HTERT RPE-1 (cell line): Measurements from ENCODE around the gene SHISA8.

Experiments used
- in situ Hi-C: fragments of 300-500 bp; cut with MboI; formaldehyde crosslinking; loops from 4 replicates; pipeline ENCODE4 v1.14.3; 2020; ENCODE audit warnings: low sequenced_read_pairs

The SHISA8 gene

GRCh38 chr22:41915786-41916493 lies 1.1 kb upstream of the SHISA8 start:
- in situ Hi-C loops: no loop called here

GRCh38 chr22:41914611-41915034 lies 251 bp downstream of the SHISA8 start:
- in situ Hi-C loops: no loop called here

- in situ Hi-C loops: no loop called here
These were observed 886 bp downstream of the SHISA8 start for GRCh38 chr22:41913842-41914534.

- in situ Hi-C loops: no loop called here
These were observed 1.7 kb downstream of the SHISA8 start for GRCh38 chr22:41913040-41913719.

- in situ Hi-C loops: no loop called here
These were observed 2.4 kb downstream of the SHISA8 start for GRCh38 chr22:41912338-41913039.

GRCh38 chr22:41911001-41911611 lies 3.8 kb downstream of the SHISA8 start:
- in situ Hi-C loops: no loop called here

GRCh38 chr22:41910050-41911000 lies 4.5 kb downstream of the SHISA8 start:
- in situ Hi-C loops: no loop called here

- in situ Hi-C loops: no loop called here
These were observed 5.4 kb downstream of the SHISA8 start for GRCh38 chr22:41909310-41910049.

GRCh38 chr22:41908411-41909309 lies 6.2 kb downstream of the SHISA8 start:
- in situ Hi-C loops: no loop called here

GRCh38 chr22:41907436-41908401 lies 7.2 kb downstream of the SHISA8 start:
- in situ Hi-C loops: no loop called here

- in situ Hi-C loops: no loop called here
These were observed 8.1 kb downstream of the SHISA8 start for GRCh38 chr22:41906822-41907221.

GRCh38 chr22:41905411-41906202 lies 9.3 kb downstream of the SHISA8 start:
- in situ Hi-C loops: no loop called here

GRCh38 chr22:41904450-41905410 lies 10.1 kb downstream of the SHISA8 start:
- in situ Hi-C loops: no loop called here

GRCh38 chr22:41902932-41903421 lies 11.9 kb downstream of the SHISA8 start:
- in situ Hi-C loops: no loop called here

GRCh38 chr22:41902016-41902415 lies 12.9 kb downstream of the SHISA8 start:
- in situ Hi-C loops: no loop called here
